Brain microvascular endothelial cell (primary cell): Measurements from ENCODE around the gene PIK3C2B.

ENCODE experiments used
- DNase-seq: peaks from one replicate; pipeline ENCODE4 v3.0.0-alpha.2; 2020
- H3K27ac ChIP-seq: fragments of 250-450 bp; sonication (Bioruptor Pico); 2 replicates; pipeline ENCODE4 v1.5.1; 2020; ENCODE audit warnings: mild to moderate bottlenecking, moderate library complexity
- H3K27me3 ChIP-seq: fragments of 250-450 bp; sonication (Bioruptor Pico); replicated peaks from 2 replicates; pipeline ENCODE4 v1.5.1; 2020; ENCODE audit warnings: mild to moderate bottlenecking
- H3K36me3 ChIP-seq: fragments of 250-450 bp; sonication (Bioruptor Pico); replicated peaks from 2 replicates; pipeline ENCODE4 v1.5.1; 2020; ENCODE audit warnings: mild to moderate bottlenecking
- H3K4me3 ChIP-seq: 2 replicates; pipeline ENCODE4 v1.5.1; 2011; ENCODE audit warnings: low read depth, mild to moderate bottlenecking, control low read depth, low read length, moderate library complexity
- CTCF ChIP-seq: IDR thresholded peaks from 2 replicates; pipeline ENCODE4 v1.5.1; 2011; ENCODE audit warnings: low read depth, mild to moderate bottlenecking, moderate library complexity, low read length, control low read depth, inconsistent platforms; ENCODE audit errors: missing control alignments
- in situ Hi-C: cut with HindIII; loops from 2 replicates; pipeline ENCODE4 v1.10.0; 2017; ENCODE audit warnings: low sequenced_read_pairs, low pct_ligation_motif_present

PIK3C2B gene

DNA sequence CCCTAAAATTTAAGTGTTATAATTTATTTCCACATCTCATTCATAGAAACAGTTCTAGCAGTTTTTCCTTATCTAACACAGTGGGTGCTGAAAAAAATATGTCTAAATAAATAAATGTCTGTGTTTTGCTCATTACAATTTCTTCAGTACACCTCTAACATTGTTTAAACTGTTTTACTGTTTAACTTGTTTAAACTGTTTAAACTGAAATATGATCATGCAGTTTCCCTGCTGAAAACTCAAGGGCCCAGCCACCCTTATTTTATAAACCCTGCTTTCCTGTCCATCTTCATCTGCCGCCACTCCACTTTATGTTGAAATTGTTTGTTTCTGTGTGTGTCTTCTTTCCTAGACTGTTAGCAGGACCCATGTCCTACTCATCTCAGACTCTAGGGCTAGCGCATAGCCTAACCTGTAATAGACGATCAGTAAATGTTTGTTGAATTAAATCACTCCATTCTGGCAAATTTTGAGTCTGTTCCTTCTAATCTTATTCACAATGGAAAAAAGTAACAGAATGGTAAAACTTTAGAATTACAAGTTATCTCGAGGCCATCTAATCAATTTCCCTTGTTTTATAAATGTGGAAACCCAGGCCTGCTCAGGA lies 9.4 kb upstream of the PIK3C2B start:
- no peak for DNase-seq
- H3K4me3 ChIP-seq: no peak overlapping the region
- H3K27ac ChIP-seq: no peak overlapping the region
- no peaks in the 10 kb centered on the region for H3K36me3 ChIP-seq
- in situ Hi-C loops: no loop called here
- TF ChIP-seq CTCF: no peak
- H3K27me3 ChIP-seq: no peaks in the 10 kb centered on the region

- peak; percentile 40 for TF ChIP-seq CTCF
- Histone ChIP-seq H3K36me3 (no peaks in the 10 kb centered on the region), H3K4me3 (no peak overlapping the region), H3K27ac (no peak overlapping the region), H3K27me3 (peaks cover 2% of the 10 kb centered on the region)
- in situ Hi-C loops: no loop called here
- peak; percentile 64 for DNase-seq
Observed at GRCh38 chr1:204503122-204503912, 8.7 kb upstream of the PIK3C2B start.

DNA sequence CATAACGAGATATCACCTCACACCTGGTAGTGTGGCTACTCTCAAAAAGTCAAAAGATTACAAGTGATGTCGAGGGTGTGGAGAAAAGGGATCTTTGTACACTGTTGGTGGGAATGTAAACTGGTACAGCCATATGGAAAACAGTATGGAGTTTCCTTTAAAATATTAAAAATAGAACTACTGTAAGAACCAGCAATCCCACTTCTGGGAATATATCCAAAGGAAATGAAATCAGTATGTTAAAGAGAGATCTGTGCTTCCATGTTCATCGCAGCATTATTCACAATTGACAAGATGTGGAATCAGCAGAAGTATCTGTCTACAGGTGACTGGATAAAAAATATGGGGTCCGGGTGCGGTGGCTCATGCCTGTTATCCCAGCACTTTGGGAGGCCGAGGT lies 7.6 kb upstream of the PIK3C2B start:
- H3K36me3 ChIP-seq: no peaks in the 10 kb centered on the region
- H3K27me3 ChIP-seq: peaks cover 3% of the 10 kb centered on the region
- no peak for DNase-seq
- no peak for TF ChIP-seq CTCF
- in situ Hi-C loops: no loop called here
- no peak overlapping the region for H3K27ac ChIP-seq
- no peak overlapping the region for H3K4me3 ChIP-seq

DNA sequence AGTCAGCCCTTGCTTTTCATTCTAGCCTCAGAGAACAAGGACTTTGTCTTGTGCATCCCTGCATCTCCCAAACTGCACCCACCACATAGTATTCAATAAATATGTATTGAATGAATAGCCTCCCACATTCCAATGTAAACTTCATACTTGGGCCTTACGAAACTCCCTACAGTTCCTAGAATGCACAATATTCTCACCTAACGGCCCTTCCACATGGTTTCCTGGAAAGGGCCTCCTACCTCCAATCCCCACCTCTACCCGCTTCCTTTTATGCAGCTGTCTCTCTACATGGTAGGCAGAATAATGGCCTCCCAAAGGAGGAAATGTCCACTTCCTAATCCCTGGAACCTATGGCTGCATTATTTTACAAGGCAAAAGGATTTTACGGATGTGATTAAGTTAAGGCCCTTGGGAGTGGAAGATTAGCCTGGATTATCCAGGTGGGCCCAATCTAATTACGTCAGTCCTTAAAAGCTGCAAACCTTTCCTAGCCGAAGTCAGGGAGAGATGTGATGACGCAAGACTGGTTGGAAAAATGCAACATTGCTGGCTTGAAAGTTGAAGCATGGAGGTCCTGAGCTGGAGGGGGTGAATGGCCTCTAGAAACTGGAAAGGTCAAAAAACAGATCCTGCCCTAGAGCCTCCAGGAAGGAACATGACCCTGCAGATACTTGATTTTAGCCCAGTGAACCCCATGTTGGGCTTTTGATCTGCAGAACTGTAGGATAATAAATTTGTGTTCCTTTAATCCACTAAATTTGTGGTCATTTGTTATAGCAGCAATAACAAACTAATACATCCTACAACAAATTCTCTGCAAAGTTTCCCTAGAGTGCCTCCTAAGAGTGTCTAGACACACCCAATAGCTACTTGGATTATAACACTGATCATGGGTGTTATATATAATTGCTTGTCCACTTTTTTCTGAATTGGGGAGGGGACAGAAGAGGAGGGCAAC lies 5.2 kb upstream of the PIK3C2B start:
- no peak overlapping the region for H3K27ac ChIP-seq
- in situ Hi-C loops: no loop called here
- no peaks in the 10 kb centered on the region for H3K36me3 ChIP-seq
- no peak for DNase-seq
- H3K27me3 ChIP-seq: peaks cover 6% of the 10 kb centered on the region
- H3K4me3 ChIP-seq: no peak overlapping the region
- TF ChIP-seq CTCF: no peak

GRCh38 chr1:204498981-204499380 lies 4.4 kb upstream of the PIK3C2B start:
- TF ChIP-seq CTCF: no peak
- DNase-seq: no peak
- in situ Hi-C loops: no loop called here
- Histone ChIP-seq H3K27me3 (peaks cover 6% of the 10 kb centered on the region), H3K36me3 (no peaks in the 10 kb centered on the region), H3K4me3 (no peak overlapping the region), H3K27ac (no peak overlapping the region)
